Mammary epithelial cell (primary cell): Measurements from ENCODE around the gene ADGRV1.

Source experiments
- EZH2 ChIP-seq: IDR thresholded peaks from 2 replicates; pipeline ENCODE4 v1.6.1; 2012; ENCODE audit warnings: low read length, inconsistent platforms, borderline replicate concordance
- TF ChIP-seq, protein P1 (sequence below), 2 donors: IDR thresholded peaks in 1 of 2; conservative IDR thresholded peaks in 1 of 2; 2 replicates each; pipeline ENCODE4 v1.5.1; 2011 to 2012; ENCODE audit warnings: inconsistent platforms in 2 of 2, low read length in 2 of 2, mild to moderate bottlenecking in 2 of 2, control low read depth in 1 of 2, low read depth in 1 of 2; ENCODE audit not compliant: insufficient read depth in 1 of 2; ENCODE audit errors: extremely low read depth in 1 of 2

DNA sequence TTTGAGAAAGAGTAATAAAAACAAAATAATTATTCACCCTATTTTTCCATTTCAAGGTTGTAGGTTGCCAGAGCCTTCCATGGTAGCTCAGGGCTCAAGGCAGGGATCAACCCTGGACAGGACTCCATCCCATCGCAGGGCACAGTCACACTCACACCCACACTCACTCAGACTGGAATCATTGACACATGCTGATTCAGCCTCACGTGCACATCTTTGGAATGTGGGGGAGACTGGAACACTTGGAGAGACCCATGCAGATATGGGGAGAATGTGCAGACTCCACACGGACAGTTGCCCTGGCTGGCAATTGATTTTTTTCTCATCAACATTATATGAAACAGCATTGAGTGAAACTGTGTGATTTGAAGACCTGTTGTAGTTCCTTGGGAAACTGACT is 234.1 kb downstream of the ADGRV1 start:
- TF ChIP-seq, protein P1, sequence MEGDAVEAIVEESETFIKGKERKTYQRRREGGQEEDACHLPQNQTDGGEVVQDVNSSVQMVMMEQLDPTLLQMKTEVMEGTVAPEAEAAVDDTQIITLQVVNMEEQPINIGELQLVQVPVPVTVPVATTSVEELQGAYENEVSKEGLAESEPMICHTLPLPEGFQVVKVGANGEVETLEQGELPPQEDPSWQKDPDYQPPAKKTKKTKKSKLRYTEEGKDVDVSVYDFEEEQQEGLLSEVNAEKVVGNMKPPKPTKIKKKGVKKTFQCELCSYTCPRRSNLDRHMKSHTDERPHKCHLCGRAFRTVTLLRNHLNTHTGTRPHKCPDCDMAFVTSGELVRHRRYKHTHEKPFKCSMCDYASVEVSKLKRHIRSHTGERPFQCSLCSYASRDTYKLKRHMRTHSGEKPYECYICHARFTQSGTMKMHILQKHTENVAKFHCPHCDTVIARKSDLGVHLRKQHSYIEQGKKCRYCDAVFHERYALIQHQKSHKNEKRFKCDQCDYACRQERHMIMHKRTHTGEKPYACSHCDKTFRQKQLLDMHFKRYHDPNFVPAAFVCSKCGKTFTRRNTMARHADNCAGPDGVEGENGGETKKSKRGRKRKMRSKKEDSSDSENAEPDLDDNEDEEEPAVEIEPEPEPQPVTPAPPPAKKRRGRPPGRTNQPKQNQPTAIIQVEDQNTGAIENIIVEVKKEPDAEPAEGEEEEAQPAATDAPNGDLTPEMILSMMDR (conservative IDR thresholded peaks at IDR 0.05 in 1 of 2, IDR thresholded peaks at IDR 0.05 in 1 of 2; ENCODE audit: extremely low read depth in 1 of 2, insufficient read depth in 1 of 2, low read depth in 1 of 2, low read length in 2 of 2), result no peak
- TF ChIP-seq EZH2, result no peak
